A673 (cell line): ENCODE measurements around the gene MAT2B.

ENCODE experiments used
- EZH2 ChIP-seq: fragments of 200-600 bp; sonication (generic); IDR thresholded peaks from 2 replicates; pipeline ENCODE4 v1.6.1; 2017; ENCODE audit warnings: borderline replicate concordance, low read depth, mild to moderate bottlenecking, mixed read lengths, antibody characterized with exemption, low read length; ENCODE audit not compliant: poor library complexity, severe bottlenecking
- TF ChIP-seq, protein P1 (sequence below): fragments of 300-800, 200-600 bp; sonication (generic); conservative IDR thresholded peaks from 2 replicates; pipeline ENCODE4 v1.5.1; 2017; ENCODE audit warnings: low read depth, mild to moderate bottlenecking, antibody characterized with exemption, low read length, moderate library complexity, mixed read lengths

DNA sequence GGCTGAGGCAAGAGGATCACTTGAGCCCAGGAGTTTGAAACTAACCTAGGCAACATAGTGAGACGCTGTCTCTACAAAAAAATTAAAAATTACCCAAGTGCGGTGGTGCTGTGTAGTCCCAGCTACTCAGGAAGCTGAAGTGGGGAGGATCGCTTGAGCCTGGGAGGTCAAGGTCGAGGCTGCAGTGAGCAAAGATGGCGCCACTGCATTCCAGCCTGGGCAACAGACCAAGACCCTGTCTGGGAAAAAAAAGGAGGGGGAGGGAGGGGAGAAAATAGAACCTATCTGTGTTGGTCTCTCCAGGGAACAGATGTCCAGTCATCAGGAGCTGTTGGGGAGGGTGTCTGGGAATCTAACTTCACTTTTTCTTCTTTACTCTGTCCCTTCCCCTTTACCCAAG lies 24.3 kb downstream of the MAT2B start:
- TF ChIP-seq, protein P1, sequence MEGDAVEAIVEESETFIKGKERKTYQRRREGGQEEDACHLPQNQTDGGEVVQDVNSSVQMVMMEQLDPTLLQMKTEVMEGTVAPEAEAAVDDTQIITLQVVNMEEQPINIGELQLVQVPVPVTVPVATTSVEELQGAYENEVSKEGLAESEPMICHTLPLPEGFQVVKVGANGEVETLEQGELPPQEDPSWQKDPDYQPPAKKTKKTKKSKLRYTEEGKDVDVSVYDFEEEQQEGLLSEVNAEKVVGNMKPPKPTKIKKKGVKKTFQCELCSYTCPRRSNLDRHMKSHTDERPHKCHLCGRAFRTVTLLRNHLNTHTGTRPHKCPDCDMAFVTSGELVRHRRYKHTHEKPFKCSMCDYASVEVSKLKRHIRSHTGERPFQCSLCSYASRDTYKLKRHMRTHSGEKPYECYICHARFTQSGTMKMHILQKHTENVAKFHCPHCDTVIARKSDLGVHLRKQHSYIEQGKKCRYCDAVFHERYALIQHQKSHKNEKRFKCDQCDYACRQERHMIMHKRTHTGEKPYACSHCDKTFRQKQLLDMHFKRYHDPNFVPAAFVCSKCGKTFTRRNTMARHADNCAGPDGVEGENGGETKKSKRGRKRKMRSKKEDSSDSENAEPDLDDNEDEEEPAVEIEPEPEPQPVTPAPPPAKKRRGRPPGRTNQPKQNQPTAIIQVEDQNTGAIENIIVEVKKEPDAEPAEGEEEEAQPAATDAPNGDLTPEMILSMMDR: no peak
- TF ChIP-seq EZH2: no peak
